PC-9 (cell line): ENCODE data around the gene NAV3.

Experiments used
- CTCF ChIP-seq: fragments of 200-600 bp; sonication (generic); conservative IDR thresholded peaks from 2 replicates; pipeline ENCODE4 v1.6.1; 2017; ENCODE audit warnings: mixed run types, antibody characterized with exemption, mild to moderate bottlenecking, moderate library complexity
- EZH2 ChIP-seq: fragments of 200-600 bp; sonication (generic); IDR thresholded peaks from 2 replicates; pipeline ENCODE4 v1.8.0; 2017; ENCODE audit warnings: antibody characterized with exemption, low read depth

GRCh38 chr12:77795699-77796098 lies 35.0 kb upstream of the NAV3 start:
- TF ChIP-seq CTCF (no peak), EZH2 (no peak)
